SKM-1 treated with dmso at 0.1 percent for 144 hours (cell line): Measurements from ENCODE around the gene TBC1D5.
"Not testable (repeated sequence)": the region's sequence is repeated elsewhere in the genome, so short reads cannot be mapped to it uniquely, and the experiment has no call there.

Source experiments
- DNase-seq: peaks from one replicate; lab custom pipeline; 2025; ENCODE audit not compliant: unreplicated experiment; lab: John Stamatoyannopoulos, UW

Gene TBC1D5

DNA sequence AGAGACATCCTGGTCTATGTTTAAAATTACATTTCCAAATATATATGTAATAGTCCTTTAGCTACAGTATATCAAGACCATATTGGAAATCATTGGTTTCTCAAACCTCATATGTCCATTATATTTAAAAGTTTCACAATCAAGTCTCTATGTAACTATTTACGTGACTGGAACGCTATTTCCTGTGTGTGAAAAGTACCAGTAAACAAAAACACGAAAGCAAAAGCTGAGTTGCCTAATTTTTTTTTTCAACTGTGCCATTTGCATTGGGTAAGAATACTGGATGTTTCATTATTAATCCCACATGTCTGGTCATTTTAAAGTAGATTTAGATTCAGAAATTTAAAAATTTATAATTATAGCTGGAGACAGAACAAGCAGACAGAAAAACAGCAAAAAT is 381.4 kb downstream of the TBC1D5 start:
- DNase-seq, result no peak

DNA sequence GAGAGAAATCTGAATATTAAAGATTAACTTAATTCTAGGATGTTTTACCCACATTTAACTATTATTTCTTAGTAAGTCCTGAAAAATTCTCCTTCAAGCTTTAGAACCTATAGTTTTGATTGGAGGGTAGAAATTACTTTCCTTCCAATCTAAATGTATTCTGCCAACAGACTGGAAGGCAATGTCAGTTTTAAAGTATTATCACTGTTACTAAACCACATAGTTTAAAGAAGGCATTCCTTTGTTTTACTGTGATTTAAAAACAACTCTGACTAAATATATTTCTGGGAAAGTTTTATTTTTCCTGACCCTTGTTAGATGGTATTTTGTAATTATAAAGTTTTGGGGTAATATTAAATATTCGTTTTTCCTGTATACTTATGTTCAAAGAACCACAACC is 382.5 kb downstream of the TBC1D5 start:
- DNase-seq, result no peak

DNA sequence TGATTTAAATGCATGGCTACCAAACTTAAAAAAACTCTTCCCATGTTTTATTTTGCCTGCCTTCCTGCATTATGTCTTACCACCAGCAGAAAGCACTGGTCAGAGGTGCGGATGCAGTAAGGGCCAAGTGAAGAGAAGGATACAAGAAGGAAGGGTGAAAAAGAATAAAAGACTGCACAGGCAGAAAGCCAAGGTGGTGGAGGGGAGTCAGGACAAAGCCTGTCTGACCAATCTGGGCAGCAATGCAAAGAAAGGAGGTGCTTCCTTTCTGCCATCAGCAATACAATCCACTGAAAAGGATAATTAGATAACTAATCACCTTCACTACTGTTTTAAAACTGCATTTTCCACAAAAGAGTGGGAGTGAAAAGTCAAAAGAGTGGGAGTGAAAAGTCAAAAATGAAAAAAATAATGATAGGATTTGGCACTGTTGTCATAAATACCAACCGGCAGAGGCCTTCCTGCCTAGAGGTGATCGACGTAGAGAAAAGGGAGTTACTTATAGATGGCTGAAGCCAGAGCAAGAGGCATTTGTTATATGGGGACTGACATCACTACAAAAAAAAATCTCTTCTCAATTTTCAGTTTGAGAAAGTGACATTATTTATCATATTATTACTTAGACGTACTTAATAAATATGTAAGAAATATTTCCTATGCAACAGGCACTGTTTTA is 385.3 kb downstream of the TBC1D5 start:
- DNase-seq, result no peak

DNA sequence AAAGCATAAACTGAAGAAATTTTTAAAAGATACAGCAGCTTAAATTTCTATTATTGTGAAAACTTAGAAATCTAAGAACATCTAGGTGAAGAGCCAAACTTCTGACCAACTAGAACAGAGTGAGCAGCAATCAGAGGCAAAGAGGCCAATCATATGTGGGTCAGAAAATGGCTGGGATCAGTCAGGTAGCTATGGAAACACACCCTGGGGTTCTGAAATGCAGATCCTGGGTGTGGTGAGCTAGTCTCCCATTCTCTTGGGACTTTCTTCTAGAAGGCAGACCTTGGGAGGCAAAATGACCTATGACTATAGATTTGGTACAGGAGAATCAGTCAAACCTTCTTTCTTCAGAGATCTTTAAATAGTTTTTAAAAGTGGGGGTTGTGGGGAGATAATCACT is 385.8 kb downstream of the TBC1D5 start:
- no peak for DNase-seq

DNA sequence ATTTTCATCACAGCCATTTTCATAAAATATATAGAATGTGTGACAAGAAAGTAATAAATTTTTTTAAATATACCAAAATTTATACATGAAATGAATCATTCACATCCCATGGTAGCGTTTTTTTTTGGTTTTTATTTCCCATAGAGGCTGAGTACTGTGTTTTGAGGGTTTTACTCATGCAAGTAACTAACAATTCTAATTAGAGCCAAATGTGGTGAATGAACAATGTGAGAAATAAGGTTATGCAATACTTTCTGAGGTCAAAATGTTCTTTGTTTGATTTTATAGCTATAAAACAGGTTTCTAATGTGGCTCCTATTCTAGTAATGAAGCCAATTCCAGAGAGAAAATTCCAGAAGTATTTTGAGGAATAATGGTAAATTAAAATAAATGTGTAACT is 386.8 kb downstream of the TBC1D5 start:
- no peak for DNase-seq

DNA sequence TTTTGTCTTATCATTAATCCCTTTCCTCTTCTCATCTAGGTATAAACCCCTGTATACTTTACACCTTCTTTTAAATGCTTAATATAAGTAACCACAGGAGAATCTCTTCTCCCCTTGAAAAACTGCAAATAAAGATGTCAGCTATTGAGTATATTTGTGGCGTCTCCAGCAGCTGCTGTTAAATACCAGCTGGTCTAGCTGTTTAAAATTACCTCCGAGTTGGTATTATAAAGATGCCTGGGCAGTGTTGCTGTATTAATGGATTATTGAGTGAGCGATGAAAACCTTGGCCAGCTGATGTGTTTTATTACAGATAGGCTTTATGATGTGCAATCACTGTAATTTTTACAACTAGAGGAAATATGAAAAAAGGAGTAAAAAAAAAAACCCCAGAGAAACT is 388.1 kb downstream of the TBC1D5 start:
- DNase-seq, result no peak

DNA sequence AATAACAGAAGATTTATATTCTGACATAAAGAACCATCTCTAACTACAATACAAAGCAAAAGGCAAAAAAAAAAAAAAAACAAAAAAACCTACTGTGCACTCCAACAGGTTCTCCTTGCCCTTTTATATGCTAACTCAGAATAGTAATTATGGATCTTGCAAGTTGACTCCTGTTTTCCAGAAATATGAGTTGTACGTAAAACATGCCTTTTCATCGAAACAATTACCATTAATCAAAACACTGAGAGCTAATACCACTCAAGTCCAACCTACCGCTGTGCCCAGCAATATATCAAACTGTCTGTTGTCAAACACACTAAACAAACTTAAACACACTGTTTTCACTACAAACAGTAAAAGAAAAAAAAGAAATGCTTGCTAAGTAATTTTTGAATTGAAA is 389.8 kb downstream of the TBC1D5 start:
- no peak for DNase-seq

DNA sequence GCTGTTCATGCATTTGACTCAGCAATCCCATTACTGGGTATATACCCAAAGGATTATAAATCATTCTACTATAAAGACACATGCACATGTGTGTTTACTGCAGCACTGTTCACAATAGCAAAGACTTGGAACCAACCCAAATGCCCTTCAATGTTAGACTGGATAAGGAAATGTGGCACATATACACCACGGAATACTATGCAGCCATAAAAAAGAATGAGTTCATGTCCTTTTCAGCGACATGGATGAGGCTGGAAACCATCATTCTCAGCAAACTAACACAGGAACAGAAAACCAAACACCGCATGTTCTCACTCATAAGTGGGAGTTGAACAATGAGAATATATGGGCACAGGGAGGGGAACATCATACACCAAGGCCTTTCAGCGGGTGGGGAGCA is 391.2 kb downstream of the TBC1D5 start:
- not testable (repeated sequence) for DNase-seq

DNA sequence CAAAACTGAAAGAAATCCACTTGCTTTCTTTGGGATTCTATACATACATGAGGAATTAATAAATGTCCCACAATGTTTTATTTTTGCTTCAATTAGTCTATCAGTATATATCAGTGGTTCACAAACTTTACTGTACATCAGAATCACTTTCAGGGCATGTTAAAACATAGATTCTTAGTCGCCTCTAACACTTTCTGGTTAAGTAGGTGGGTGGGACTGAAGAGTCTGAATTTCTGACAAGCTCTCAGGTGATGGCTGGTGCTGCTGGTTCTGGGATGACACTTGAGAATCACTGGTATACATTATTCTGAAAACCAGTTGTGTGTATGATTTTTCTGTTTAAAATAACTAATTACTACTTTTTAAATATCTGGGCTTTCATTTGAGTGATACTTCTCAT is 393.3 kb downstream of the TBC1D5 start:
- DNase-seq, result no peak

DNA sequence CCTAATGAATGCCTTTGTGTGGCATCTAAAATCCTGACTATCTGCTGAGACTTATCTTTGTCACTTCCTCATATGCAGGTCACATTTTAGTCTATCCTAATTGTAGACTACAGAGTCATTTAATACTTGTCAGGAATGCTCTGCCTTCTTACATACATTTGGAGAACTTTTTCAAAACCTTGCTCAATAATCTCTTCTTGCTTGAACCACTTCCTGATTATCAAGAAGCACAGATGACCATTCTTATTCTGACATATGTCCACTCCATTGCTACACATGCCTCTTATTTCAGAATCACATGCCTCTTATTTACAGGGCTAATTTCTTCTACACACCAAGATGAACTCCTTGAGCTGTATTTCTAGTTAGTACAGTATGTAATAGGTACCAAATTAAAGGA is 400.3 kb downstream of the TBC1D5 start:
- DNase-seq, result peak; percentile 20

DNA sequence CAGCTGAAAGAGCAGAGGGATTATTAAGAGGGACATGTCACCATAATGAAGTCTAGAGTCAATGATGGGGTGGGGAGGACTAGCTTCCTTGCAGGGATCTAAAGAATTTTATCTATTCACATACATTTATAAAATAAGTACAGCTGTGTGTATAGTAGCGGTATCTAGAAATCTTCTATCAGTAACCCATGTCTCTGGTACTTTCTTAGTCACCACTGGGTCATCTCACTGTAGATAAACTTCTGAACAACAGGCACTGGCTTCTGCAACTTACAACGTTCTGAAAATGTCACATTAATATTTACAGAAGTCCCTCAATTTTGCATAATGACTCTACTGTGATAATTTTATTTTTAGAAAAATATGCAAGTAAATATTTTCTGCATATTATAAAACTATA is 401.7 kb downstream of the TBC1D5 start:
- DNase-seq, result no peak

DNA sequence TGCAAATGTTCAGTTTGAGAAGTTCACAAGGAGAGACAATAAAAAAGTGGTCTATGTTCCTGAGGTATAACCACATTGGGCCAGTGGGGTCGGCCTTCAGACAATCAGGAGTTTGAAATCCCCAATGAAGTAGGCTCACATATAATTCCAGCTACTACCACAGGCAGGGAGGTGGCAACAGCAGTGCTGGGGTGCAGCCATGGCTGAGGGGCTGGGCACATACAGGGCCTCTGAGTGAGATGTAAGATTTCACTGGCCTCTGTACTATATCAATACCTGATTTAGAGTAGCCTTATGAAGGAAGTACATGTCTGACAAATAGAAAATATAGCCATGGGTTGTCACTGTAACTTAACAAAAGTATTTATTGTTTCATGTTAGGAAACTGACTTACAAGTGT is 402.2 kb downstream of the TBC1D5 start:
- DNase-seq, result no peak

DNA sequence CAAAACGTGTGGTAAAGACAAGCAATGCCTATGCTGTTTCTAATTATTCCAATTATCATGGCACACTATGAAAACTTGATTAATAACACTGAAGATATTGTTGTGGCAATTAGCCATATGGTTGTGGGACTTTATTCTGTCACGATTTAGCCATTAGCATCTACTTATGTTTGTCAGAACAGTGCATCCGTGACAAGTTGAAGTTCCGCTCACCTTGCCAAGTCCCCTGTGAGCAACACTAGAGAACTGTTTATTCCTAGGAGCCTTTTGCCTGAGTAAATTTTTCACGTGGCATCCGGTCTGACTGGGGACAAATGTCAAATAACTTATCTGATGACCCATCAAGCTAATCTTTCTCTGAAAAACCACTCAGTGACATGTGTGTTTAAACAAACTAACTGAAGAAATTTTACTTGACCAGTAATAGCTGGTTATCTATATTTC is 403.3 kb downstream of the TBC1D5 start:
- no peak for DNase-seq

DNA sequence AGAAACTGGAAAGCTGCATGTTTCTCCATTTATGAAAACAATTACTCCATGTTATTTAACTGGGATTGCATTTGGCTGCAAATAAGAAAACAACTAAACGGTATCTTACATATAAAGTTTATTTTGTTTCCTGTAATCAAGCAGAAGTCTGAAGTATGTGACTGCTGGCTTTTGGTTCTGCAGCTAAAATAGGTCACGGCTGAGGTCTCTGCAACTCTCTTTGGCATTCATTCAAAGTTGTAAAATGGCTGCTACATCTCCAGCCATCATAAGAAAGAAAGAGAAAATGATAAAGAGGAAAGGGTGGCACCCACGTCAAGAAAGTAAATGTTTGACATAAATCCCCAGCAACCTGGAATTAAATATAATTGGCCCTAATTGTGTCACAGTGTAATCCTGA is 406.1 kb downstream of the TBC1D5 start:
- no peak for DNase-seq

DNA sequence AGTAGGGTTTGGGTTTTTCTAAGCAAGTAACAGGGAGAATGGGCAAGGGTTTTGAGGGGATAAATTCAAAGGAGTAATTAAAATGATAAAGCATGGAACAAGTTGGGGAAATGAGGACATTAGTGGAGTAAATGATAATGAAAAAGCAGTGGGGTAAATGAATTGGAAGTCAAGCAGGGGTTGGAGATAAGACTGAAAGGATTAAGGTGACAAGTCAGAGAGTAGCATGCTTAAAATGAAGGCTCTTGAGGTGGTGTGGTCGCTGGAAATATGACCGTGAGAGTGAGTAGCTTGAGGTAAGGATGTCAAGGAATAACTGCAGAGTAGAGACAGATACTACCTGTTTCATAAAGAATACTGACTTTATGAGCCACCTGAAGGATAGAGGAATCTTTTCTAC is 408.5 kb downstream of the TBC1D5 start:
- DNase-seq, result no peak

DNA sequence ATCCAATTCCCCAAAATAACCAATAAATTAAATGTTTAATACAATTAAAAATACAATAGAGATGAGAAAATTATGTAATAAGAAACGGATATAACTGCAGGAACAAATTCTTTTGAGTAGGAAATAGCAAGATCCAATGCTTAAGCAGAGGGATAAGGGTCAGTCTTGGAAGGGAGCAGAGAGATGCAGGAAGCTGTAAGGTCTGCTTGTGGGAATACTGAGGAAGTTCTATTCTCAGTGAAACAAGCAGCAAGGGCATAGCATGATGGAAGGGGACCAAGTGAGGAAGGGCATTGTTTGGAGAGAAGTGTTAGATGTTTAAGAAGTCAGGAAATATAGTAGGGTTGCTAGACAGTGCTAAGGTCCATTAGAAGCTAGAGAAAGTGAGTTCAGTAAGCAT is 409.0 kb downstream of the TBC1D5 start:
- no peak for DNase-seq

DNA sequence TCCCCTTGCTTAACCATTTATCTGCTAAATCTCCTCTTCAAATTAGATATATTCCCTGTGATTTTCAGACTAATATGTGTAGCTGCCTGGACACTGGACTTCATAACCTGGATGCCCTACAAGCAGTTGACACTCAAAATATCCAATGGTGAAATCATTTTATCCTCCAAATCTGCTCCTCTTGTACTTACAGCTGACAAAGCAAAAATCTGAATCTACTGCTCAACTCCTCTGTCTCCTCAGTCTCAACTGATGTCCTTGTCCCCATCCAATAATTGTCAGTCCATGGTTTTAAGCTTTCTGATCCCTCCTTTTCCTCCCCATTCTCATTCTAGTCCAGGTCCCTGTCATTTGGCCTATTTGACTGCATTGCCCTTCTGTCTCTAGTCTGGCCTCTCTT is 411.8 kb downstream of the TBC1D5 start:
- DNase-seq, result no peak

DNA sequence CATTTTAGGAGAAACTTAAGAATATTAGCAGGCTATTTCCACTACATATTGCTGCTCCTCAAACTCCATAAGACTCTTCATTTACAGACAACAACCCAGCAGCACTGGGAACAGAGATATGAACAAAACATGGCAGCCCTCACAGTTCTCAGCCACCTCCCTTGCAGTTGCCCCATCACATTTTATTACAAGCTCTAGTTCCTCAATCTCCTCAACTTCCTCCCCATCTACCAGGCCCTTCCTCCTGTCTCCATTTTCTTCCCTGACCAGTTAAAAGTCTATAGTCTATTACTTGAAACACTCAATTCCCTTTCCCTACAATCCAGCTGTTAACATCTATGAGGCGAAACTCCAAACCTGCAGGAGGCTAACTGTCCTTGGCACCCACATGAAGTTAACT is 412.5 kb downstream of the TBC1D5 start:
- DNase-seq, result peak; percentile 76

DNA sequence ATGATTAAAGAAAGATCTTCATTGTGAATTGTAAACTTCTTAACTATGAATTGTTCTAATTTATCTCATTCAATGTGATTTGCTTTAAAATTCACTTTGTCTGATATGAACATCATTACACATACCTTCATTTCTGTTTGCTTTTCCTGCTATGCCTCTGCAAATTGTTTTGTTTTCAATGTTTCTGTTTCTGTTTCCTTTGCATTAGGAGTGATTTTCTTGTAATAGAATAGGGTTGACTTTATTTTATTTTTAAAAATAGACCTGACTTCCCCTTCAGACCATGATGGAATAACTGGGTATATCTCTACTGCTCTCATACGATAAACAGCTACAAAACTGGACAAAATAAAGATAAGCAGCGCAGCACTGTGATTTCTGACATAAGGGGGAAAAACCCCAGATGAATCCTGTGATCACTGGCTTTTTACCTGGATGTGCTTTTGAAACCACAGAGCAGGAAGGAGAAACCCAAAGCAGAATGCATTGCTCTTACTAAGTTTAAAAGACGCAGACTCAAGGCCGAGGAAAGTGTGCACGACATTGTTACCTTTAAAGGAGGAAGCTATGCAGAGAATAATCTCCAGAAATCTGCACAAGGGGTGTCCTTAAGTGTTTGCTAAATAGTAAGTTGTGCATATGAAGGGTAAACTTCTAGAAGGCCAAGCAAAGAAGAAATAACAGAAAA is 420.2 kb downstream of the TBC1D5 start:
- no peak for DNase-seq

DNA sequence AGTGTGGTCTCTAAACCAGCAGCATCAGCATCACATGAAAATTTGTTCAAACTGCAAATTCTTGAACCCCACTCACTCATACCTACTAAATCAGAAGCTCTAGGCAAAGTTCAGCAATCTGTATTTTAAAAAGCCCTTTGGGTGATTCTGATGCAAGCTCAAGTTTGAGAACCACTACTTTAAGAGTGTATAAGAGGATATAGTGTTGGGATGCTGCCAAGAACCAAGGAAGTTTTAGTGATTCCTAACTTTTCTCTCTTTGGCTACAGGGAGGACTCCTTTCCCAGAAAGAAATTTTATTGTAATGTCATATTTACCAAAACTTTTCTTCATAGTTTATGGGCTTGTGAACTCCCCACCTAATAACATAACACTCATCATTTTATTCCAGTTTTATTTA is 422.2 kb downstream of the TBC1D5 start:
- DNase-seq, result no peak

DNA sequence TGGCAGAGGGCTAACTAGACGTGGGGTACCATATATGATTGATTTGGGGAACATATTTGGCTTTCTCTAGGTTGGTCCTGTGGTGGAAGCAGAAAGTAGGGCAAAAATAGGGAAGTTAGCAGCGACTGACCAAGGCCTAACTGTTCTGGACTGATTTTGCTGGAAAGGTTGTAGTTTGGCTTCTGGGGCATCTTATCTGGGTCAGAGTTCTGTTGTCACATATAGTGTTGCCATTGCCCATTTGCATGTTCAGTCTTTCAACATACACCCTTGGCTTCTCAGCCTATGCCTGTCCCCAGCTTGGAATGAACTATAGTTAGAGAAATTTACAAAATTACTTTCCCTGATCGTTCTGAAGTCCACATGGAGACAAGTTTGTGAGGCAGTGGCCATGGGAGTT is 426.5 kb downstream of the TBC1D5 start:
- DNase-seq, result no peak

DNA sequence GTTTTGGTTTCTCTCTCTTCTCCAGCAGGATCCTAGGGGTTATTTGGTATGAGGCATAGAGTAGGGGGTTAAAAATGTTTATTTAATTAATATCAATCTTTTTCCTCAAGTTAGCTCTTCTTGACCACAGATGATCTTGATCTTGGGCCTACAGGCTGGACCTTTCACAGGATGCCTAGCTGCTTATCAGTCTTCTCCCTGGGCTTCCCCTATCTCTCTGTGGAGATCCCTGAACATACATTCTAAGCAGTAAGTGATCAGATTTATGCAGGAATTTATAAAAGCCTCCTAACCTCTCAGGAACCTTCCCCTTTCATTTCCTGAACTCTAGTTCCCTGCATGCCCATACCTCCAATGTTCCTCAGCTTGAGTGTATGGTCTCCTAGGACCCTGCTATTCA is 428.3 kb downstream of the TBC1D5 start:
- DNase-seq, result no peak

DNA sequence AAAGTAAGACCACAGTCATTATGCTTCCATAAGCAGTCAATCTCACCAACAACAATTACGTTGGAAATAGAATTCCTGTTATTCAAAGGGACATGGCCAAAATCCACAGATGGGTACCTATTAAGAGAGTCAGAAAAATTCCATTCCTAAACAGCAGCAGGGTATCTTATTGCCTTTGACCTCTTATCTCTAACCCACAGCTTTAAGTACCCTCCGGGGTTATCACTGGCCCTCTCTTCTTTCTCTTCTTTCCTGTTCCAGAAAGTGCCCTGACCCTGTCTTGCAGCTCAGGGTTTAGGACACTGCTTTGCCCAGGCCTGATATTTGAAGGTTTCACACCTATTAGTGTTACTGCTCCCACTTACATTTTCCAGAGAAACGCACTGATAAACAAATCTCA is 428.7 kb downstream of the TBC1D5 start:
- no peak for DNase-seq
